NB4 (cell line): Measurements from ENCODE around the gene PRPF6.

Experiments
- DNase-seq: peaks from one replicate; pipeline ENCODE4 v3.0.0; 2010; ENCODE audit warnings: low read depth
- H3K4me3 ChIP-seq: one replicate; pipeline ENCODE4 v1.5.1; 2011; ENCODE audit warnings: mild to moderate bottlenecking, low read depth, low read length, moderate library complexity
- TF ChIP-seq, protein P1 (sequence below): IDR thresholded peaks from one replicate; pipeline ENCODE4 v1.5.1; 2012; ENCODE audit warnings: low read depth, low read length
- TF ChIP-seq, protein P2 (sequence below): IDR thresholded peaks from 2 replicates; pipeline ENCODE4 v1.6.1; 2011; ENCODE audit warnings: low read depth, low read length

PRPF6 gene

DNA sequence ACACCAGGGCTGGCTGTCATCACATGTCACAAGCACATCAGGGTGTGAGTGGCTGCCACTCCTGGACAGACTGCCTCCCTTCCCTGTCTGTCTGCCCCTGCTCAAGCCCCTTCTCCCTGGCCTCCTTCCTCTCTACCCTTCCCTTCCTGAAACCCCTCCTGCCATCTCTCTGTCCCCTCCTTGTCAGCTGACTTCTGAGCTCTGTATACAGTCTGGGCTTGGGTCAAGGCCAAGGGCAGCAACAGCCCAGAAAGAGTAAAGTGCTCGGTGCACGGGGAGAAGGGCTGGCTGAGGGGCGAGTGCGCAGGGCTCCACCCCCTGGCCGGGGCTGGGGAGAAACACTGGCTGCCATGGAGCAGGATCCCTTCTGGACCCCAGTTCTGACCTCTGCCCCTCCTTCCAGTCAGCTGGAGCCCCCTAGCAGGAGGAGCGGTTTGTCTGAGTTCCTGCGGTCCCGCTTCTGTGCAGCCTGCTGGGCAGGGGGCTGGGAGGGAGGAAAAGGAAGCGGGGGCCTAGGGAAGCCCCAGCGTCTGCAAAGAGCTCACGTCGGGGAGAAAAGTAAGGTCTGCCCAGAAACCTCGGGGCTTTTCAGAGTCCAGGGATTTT is 101.3 kb downstream of the PRPF6 start:
- TF ChIP-seq, protein P1, sequence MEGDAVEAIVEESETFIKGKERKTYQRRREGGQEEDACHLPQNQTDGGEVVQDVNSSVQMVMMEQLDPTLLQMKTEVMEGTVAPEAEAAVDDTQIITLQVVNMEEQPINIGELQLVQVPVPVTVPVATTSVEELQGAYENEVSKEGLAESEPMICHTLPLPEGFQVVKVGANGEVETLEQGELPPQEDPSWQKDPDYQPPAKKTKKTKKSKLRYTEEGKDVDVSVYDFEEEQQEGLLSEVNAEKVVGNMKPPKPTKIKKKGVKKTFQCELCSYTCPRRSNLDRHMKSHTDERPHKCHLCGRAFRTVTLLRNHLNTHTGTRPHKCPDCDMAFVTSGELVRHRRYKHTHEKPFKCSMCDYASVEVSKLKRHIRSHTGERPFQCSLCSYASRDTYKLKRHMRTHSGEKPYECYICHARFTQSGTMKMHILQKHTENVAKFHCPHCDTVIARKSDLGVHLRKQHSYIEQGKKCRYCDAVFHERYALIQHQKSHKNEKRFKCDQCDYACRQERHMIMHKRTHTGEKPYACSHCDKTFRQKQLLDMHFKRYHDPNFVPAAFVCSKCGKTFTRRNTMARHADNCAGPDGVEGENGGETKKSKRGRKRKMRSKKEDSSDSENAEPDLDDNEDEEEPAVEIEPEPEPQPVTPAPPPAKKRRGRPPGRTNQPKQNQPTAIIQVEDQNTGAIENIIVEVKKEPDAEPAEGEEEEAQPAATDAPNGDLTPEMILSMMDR = no peak
- TF ChIP-seq, protein P2, sequence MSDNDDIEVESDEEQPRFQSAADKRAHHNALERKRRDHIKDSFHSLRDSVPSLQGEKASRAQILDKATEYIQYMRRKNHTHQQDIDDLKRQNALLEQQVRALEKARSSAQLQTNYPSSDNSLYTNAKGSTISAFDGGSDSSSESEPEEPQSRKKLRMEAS = peak; percentile 52
- no peak overlapping the region for H3K4me3 ChIP-seq
- peak; percentile 55 for DNase-seq
